SK-N-SH (cell line): ENCODE results near the gene GPR146. TPM values are rescaled to one million over a fixed set of nuclear protein-coding genes. Genes with fewer than 3 reads are reported as not detected.

Experiments
- CTCF ChIA-PET: fragments of 300-600, 350-600 bp; formaldehyde crosslinking; extraction: SDS; loops from one replicate; lab custom pipeline; 2021; lab: Yijun Ruan, JAX
- POLR2A ChIA-PET: fragments of 350-600 bp; sonication (Branson Sonifier 250); formaldehyde crosslinking; extraction: SDS; loops from one replicate; lab custom pipeline; 2020; ENCODE audit warnings: antibody characterized with exemption, inconsistent platforms; lab: Yijun Ruan, JAX
- DNase-seq: peaks from one replicate; pipeline ENCODE4 v3.0.0; 2012
- H2AFZ ChIP-seq: fragments of 200-600 bp; sonication (generic); 2 replicates; pipeline ENCODE4 v1.8.1; 2016; ENCODE audit warnings: antibody characterized with exemption, mild to moderate bottlenecking, low read depth
- H3F3A ChIP-seq: fragments of 200-600 bp; sonication (generic); replicated peaks from 2 replicates; pipeline ENCODE3; 2016; ENCODE audit warnings: antibody characterized with exemption, mild to moderate bottlenecking; ENCODE audit not compliant: insufficient read depth
- H3K27ac ChIP-seq, 2 experiments: fragments of 200-500 bp in 1 of 2; fragments of 200-600 bp in 1 of 2; sonication (Bioruptor generic) in 1 of 2; sonication (generic), shearing (Covaris generic) in 1 of 2; 2 replicates each; pipeline versions ENCODE4 v1.5.1 to v1.6.1; 2014 to 2016; ENCODE audit warnings: low read depth in 2 of 2, inconsistent platforms in 1 of 2, low read length in 1 of 2, mild to moderate bottlenecking in 1 of 2, mixed read lengths in 1 of 2
- H3K27me3 ChIP-seq: fragments of 200-600 bp; sonication (generic), shearing (Covaris generic); 2 replicates; pipeline ENCODE4 v1.6.1; 2016; ENCODE audit warnings: mixed run types; ENCODE audit not compliant: insufficient read depth
- H3K36me3 ChIP-seq, 2 experiments: fragments of 200-500 bp in 1 of 2; fragments of 200-600 bp in 1 of 2; sonication (Bioruptor generic) in 1 of 2; sonication (generic) in 1 of 2; replicated peaks in 1 of 2; 2 replicates each; pipeline versions ENCODE3 to v1.5.1; 2014 to 2016; ENCODE audit warnings: low read length in 1 of 2, mild to moderate bottlenecking in 1 of 2; ENCODE audit not compliant: insufficient read depth in 2 of 2, control insufficient read depth in 1 of 2
- H3K4me1 ChIP-seq, 2 experiments: fragments of 200-500 bp in 1 of 2; fragments of 200-600 bp in 1 of 2; sonication (Bioruptor generic) in 1 of 2; sonication (generic), shearing (Covaris generic) in 1 of 2; 2 replicates each; pipeline versions ENCODE4 v1.5.1 to v1.6.1; 2014 to 2016; ENCODE audit warnings: low read depth in 1 of 2, low read length in 1 of 2, mixed run types in 1 of 2; ENCODE audit not compliant: insufficient read depth in 2 of 2, control insufficient read depth in 1 of 2
- H3K4me2 ChIP-seq: fragments of 200-600 bp; sonication (generic), shearing (Covaris generic); 2 replicates; pipeline ENCODE4 v1.6.1; 2017; ENCODE audit warnings: mixed run types
- H3K4me3 ChIP-seq, 2 experiments: fragments of 200-500 bp in 1 of 2; fragments of 200-600 bp in 1 of 2; sonication (Bioruptor generic) in 1 of 2; sonication (generic), shearing (Covaris generic) in 1 of 2; 2 replicates each; pipeline versions ENCODE4 v1.5.1 to v1.8.1; 2014 to 2016; ENCODE audit warnings: low read depth in 2 of 2, inconsistent platforms in 1 of 2, low read length in 1 of 2, mild to moderate bottlenecking in 1 of 2, mixed read lengths in 1 of 2, moderate library complexity in 1 of 2
- H3K79me2 ChIP-seq: fragments of 200-600 bp; sonication (generic); 2 replicates; pipeline ENCODE4 v1.8.1; 2017; ENCODE audit warnings: mild to moderate bottlenecking; ENCODE audit not compliant: insufficient read depth
- H3K9ac ChIP-seq: fragments of 200-600 bp; sonication (generic); 2 replicates; pipeline ENCODE4 v1.6.1; 2017; ENCODE audit warnings: mixed run types
- H3K9me2 ChIP-seq: fragments of 200-600 bp; sonication (generic); 2 replicates; pipeline ENCODE4 v1.6.1; 2017; ENCODE audit warnings: mixed run types
- H3K9me3 ChIP-seq: fragments of 200-600 bp; sonication (generic); 2 replicates; pipeline ENCODE4 v1.6.1; 2017; ENCODE audit warnings: mixed run types, mild to moderate bottlenecking, moderate library complexity
- H4K20me1 ChIP-seq: fragments of 200-600 bp; sonication (generic); 2 replicates; pipeline ENCODE4 v1.6.1; 2017; ENCODE audit warnings: mild to moderate bottlenecking, mixed run types; ENCODE audit not compliant: insufficient read depth
- EP300 ChIP-seq, 2 experiments: IDR thresholded peaks; 2 replicates each; pipeline versions ENCODE4 v1.4.0 to v1.6.1; 2012; ENCODE audit warnings: borderline replicate concordance in 1 of 2, low read depth in 1 of 2, low read length in 1 of 2
- EZH2phosphoT487 ChIP-seq: fragments of 200-600 bp; sonication (generic); IDR thresholded peaks from 2 replicates; pipeline ENCODE4 v1.6.1; 2017; ENCODE audit warnings: low read depth, mixed run types, mild to moderate bottlenecking, antibody characterized with exemption, moderate library complexity, borderline replicate concordance
- FOSL2 ChIP-seq: IDR thresholded peaks from 2 replicates; pipeline ENCODE4 v1.4.0; 2012; ENCODE audit warnings: low read depth, mild to moderate bottlenecking, moderate library complexity, borderline replicate concordance
- FOXJ3 ChIP-seq: sonication (generic); formaldehyde crosslinking; IDR thresholded peaks from 2 replicates; pipeline ENCODE4 v1.5.1; 2020; ENCODE audit warnings: mild to moderate bottlenecking, missing genetic modification reagents
- GATA2 ChIP-seq: sonication (generic); formaldehyde crosslinking; IDR thresholded peaks from 2 replicates; pipeline ENCODE4 v1.5.0; 2020; ENCODE audit warnings: mild to moderate bottlenecking, missing genetic modification reagents
- MAX ChIP-seq: IDR thresholded peaks from 2 replicates; pipeline ENCODE4 v1.4.0; 2012; ENCODE audit warnings: low read depth
- RAD21 ChIP-seq: IDR thresholded peaks from 2 replicates; pipeline ENCODE4 v1.6.1; 2012; ENCODE audit warnings: mild to moderate bottlenecking, low read length
- RCOR1 ChIP-seq: fragments of 150-350 bp; IDR thresholded peaks from 2 replicates; pipeline ENCODE4 v1.6.1; 2017; ENCODE audit warnings: antibody characterized with exemption, low read length
- SIN3A ChIP-seq: IDR thresholded peaks from 2 replicates; pipeline ENCODE4 v1.6.1; 2012; ENCODE audit warnings: low read depth, mild to moderate bottlenecking, low read length, moderate library complexity, borderline replicate concordance
- SMC3 ChIP-seq: IDR thresholded peaks from 2 replicates; pipeline ENCODE4 v1.6.1; 2012; ENCODE audit warnings: low read depth, low read length, improper control_type of control experiment
- TAF1 ChIP-seq: IDR thresholded peaks from 2 replicates; pipeline ENCODE4 v1.6.1; 2012; ENCODE audit warnings: low read depth, mild to moderate bottlenecking, low read length, moderate library complexity, borderline replicate concordance
- TCF12 ChIP-seq: IDR thresholded peaks from 2 replicates; pipeline ENCODE4 v1.4.0; 2012
- TEAD4 ChIP-seq: IDR thresholded peaks from 2 replicates; pipeline ENCODE4 v1.4.0; 2012; ENCODE audit warnings: mild to moderate bottlenecking, borderline replicate concordance; ENCODE audit not compliant: insufficient read depth
- ZBTB33 ChIP-seq: IDR thresholded peaks from 2 replicates; pipeline ENCODE4 v1.4.0; 2012; ENCODE audit warnings: low read depth, borderline replicate concordance
- WGBS: methylation state at CpG from one replicate; pipeline ENCODE4 v1.1.6; 2017; ENCODE audit warnings: low lambda C conversion rate; 5-methylcytosine and 5-hydroxymethylcytosine counted together
- polyA plus RNA-seq, 3 experiments: library from polyadenylated mRNA; depleted of rRNA; stranded (reverse); fragments of >200 nt; gene quantifications; 2 replicates each; pipeline ENCODE4 v1.2.3, GENCODE V29; 2012
- TF ChIP-seq, protein P1 (sequence below): fragments of 200-600 bp; sonication (generic); IDR thresholded peaks from 2 replicates; pipeline ENCODE4 v1.6.1; 2017; ENCODE audit warnings: antibody characterized with exemption, mild to moderate bottlenecking, moderate library complexity
- TF ChIP-seq, protein P2 (sequence below): fragments of 150-350 bp; IDR thresholded peaks from 2 replicates; pipeline ENCODE4 v1.6.1; 2017; ENCODE audit warnings: antibody characterized with exemption, low read length, low read depth, borderline replicate concordance

The GPR146 gene
- polyA plus RNA-seq, 1 of the 3 experiments (the other 2 are of a cell fraction) = 1.4 TPM

- no peaks in the 10 kb centered on the region for H3K36me3 ChIP-seq
- no peak overlapping the region for H3K9ac ChIP-seq
- peaks cover 8% of the 10 kb centered on the region for H3F3A ChIP-seq
- H3K4me1 ChIP-seq = peaks cover 0 to 9% of the 10 kb centered on the region in 2 experiments; a peak in 1 of 4 replicates
- H2AFZ ChIP-seq = no peak overlapping the region
- H4K20me1 ChIP-seq = peaks cover 31% of the 10 kb centered on the region
- CTCF ChIA-PET = interaction anchor here (0.9 to 5.9 kb wide), 4 partner anchors 18 to 160 kb away, joined by 3 to 168 read pairs (median 14); partner anchors contain the start of gene GPR146
- H3K79me2 ChIP-seq = no peaks in the 10 kb centered on the region
- H3K9me2 ChIP-seq = no peaks in the 10 kb centered on the region
- POLR2A ChIA-PET = no interaction called here
- no peaks in the 10 kb centered on the region for H3K27me3 ChIP-seq
- DNase-seq = no peak
- H3K4me2 ChIP-seq = no peak overlapping the region
- no peak overlapping the region for H3K4me3 ChIP-seq
- TF ChIP-seq TEAD4 (no peak), ZBTB33 (no peak), MAX (no peak), FOSL2 (no peak), SMC3 (no peak), SIN3A (no peak)
- H3K9me3 ChIP-seq = no peaks in the 10 kb centered on the region
- H3K27ac ChIP-seq = no peak overlapping the region
- WGBS = 94% methylated on average over 11 of the region's 11 CpGs
Measured at GRCh38 chr7:1068619-1069018, 24.3 kb downstream of the GPR146 start.

DNA sequence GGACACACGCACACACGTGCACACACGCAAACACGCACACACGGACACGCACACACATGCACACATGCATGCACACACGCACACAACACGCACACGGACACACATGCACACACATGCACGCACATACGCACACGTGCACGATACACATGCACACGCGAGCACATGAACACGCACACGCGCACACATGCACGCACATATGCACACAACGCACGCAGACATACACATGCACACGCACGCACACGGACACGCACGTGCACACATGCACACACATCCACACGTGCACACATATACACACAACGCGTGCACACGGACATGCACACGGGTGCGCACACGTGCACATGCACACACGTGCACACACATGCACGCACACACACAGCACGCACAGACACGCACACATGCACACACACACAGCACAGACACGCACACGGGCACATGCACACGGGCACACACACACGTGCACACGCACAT is 26.2 kb downstream of the GPR146 start:
- Histone ChIP-seq H3K36me3 (no peaks in the 10 kb centered on the region), H3K4me3 (no peak overlapping the region), H2AFZ (no peak overlapping the region), H3K9me2 (no peaks in the 10 kb centered on the region), H3K27ac (no peak overlapping the region), H3K4me1 (peaks cover 0 to under 1% of the 10 kb centered on the region in 2 experiments; a peak in 1 of 4 replicates), H3K27me3 (no peaks in the 10 kb centered on the region), H3K79me2 (no peaks in the 10 kb centered on the region), H3F3A (peaks cover 8% of the 10 kb centered on the region), H3K9me3 (no peaks in the 10 kb centered on the region), H4K20me1 (peaks cover 23% of the 10 kb centered on the region), H3K9ac (no peak overlapping the region), H3K4me2 (no peak overlapping the region)
- WGBS = 89% methylated on average over 42 of the region's 42 CpGs
- CTCF ChIA-PET = interaction anchor here (3.3 kb wide), 2 partner anchors 16 to 78 kb away, joined by 16 to 41 read pairs; partner anchors contain the start of gene GPER1
- DNase-seq = no peak
- POLR2A ChIA-PET = no interaction called here
- TF ChIP-seq, protein P1, sequence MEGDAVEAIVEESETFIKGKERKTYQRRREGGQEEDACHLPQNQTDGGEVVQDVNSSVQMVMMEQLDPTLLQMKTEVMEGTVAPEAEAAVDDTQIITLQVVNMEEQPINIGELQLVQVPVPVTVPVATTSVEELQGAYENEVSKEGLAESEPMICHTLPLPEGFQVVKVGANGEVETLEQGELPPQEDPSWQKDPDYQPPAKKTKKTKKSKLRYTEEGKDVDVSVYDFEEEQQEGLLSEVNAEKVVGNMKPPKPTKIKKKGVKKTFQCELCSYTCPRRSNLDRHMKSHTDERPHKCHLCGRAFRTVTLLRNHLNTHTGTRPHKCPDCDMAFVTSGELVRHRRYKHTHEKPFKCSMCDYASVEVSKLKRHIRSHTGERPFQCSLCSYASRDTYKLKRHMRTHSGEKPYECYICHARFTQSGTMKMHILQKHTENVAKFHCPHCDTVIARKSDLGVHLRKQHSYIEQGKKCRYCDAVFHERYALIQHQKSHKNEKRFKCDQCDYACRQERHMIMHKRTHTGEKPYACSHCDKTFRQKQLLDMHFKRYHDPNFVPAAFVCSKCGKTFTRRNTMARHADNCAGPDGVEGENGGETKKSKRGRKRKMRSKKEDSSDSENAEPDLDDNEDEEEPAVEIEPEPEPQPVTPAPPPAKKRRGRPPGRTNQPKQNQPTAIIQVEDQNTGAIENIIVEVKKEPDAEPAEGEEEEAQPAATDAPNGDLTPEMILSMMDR = no peak
- TF ChIP-seq EP300 (IDR thresholded peaks at IDR 0.05; ENCODE audit: borderline replicate concordance in 1 of 2, low read depth in 1 of 2, low read length in 1 of 2) (no peak), FOSL2 (no peak), RAD21 (no peak), EZH2phosphoT487 (no peak), FOXJ3 (CRISPR knock-in tag) (no peak), TEAD4 (no peak), RCOR1 (no peak), SIN3A (no peak), ZBTB33 (no peak), GATA2 (no peak), TCF12 (no peak), TAF1 (no peak)
- TF ChIP-seq, protein P2, sequence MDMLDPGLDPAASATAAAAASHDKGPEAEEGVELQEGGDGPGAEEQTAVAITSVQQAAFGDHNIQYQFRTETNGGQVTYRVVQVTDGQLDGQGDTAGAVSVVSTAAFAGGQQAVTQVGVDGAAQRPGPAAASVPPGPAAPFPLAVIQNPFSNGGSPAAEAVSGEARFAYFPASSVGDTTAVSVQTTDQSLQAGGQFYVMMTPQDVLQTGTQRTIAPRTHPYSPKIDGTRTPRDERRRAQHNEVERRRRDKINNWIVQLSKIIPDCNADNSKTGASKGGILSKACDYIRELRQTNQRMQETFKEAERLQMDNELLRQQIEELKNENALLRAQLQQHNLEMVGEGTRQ = no peak
